Psoas muscle (tissue), 8 donors: ENCODE measurements around the gene SLC8A2. TPM values are rescaled to one million over a fixed set of nuclear protein-coding genes. Genes with fewer than 3 reads are reported as not detected.

Source experiments
- ATAC-seq, 4 donors: fragments of 200-7000 bp; cut with Tn5 transposase; one replicate each; pipeline ENCODE4 v1.9.1; 2020; ENCODE audit warnings: moderate library complexity in 3 of 4, mild to moderate bottlenecking in 2 of 4
- DNase-seq, 2 donors: peaks; one replicate each; pipeline ENCODE4 v3.0.0-alpha.2; 2020
- H3K27ac ChIP-seq: fragments of 200-600 bp; one replicate; pipeline ENCODE4 v1.8.0; 2022
- H3K27me3 ChIP-seq, 3 donors: fragments of 200-600 bp in 1 of 3; one replicate each; pipeline versions ENCODE4 v1.6.1 to v1.8.0; 2013 to 2022; ENCODE audit warnings: low read length in 2 of 3, mild to moderate bottlenecking in 2 of 3, moderate library complexity in 1 of 3; ENCODE audit not compliant: insufficient read depth in 3 of 3
- H3K36me3 ChIP-seq, 2 donors: fragments of 200-600 bp in 1 of 2; one replicate each; pipeline versions ENCODE4 v1.6.1 to v1.8.0; 2013 to 2022; ENCODE audit warnings: low read depth in 1 of 2, mild to moderate bottlenecking in 1 of 2, moderate library complexity in 1 of 2; ENCODE audit not compliant: insufficient read depth in 1 of 2
- H3K4me1 ChIP-seq: fragments of 200-600 bp; one replicate; pipeline ENCODE4 v1.8.0; 2022
- H3K4me3 ChIP-seq: fragments of 200-600 bp; one replicate; pipeline ENCODE4 v1.8.0; 2022; ENCODE audit warnings: mild to moderate bottlenecking
- H3K9me3 ChIP-seq: fragments of 200-600 bp; one replicate; pipeline ENCODE4 v1.8.0; 2022
- WGBS, 3 donors: extraction: QIAGEN DNeasy Blood & Tissue Kit; methylation state at CpG; one replicate each; pipeline versions ENCODE4 v1.1.6 to v1.1.7; 2013; 5-methylcytosine and 5-hydroxymethylcytosine counted together
- intact Hi-C, 2 donors: fragments of 100-400 bp; cut with DNase I; formaldehyde crosslinking; loops; one replicate each; pipeline versions ENCODE4 v1.11.0 to v1.14.2; 2022
- polyA plus RNA-seq, 3 donors: library from polyadenylated mRNA; stranded (reverse); fragments of 200-250 nt; gene quantifications; one replicate each; pipeline ENCODE4 v1.2.3, GENCODE V29; 2013
- total RNA-seq, 4 donors: library from RNA; stranded (reverse); fragmentation: NEBNext Ultra II Directional in 2 of 4; extraction: Animal tissue kit (Norgen Biotek cat#: 25700) in 2 of 4; gene quantifications; one replicate each; pipeline versions ENCODE4 v1.2.1 to v1.2.4, GENCODE V29; 2021 to 2023
- TF ChIP-seq, protein P1 (sequence below): fragments of 200-600 bp; IDR thresholded peaks from one replicate; pipeline ENCODE4 v1.8.0; 2022; ENCODE audit warnings: antibody characterized with exemption
- donor health status: healthy with polysubstance abuse.
- donor health status: DM: no; HTN: no; CAD: no; lungs with moderate emphysema.
- donor health status: Bipolar disorder and iron deficiency.
- donor health status: healthy.
- donor health status: DM: yes; HTN: yes; CAD: no.
- donor health status: DM: no; HTN: no; CAD: no.
- donor health status: DM: no; HTN: no; CAD: no.
- donor health status: DM: yes; HTN: yes; CAD: no.

The SLC8A2 gene
- total and polyA plus RNA-seq, 7 donors: 0.12 to 0.54 (median 0.19) TPM; not detected in 1

DNA sequence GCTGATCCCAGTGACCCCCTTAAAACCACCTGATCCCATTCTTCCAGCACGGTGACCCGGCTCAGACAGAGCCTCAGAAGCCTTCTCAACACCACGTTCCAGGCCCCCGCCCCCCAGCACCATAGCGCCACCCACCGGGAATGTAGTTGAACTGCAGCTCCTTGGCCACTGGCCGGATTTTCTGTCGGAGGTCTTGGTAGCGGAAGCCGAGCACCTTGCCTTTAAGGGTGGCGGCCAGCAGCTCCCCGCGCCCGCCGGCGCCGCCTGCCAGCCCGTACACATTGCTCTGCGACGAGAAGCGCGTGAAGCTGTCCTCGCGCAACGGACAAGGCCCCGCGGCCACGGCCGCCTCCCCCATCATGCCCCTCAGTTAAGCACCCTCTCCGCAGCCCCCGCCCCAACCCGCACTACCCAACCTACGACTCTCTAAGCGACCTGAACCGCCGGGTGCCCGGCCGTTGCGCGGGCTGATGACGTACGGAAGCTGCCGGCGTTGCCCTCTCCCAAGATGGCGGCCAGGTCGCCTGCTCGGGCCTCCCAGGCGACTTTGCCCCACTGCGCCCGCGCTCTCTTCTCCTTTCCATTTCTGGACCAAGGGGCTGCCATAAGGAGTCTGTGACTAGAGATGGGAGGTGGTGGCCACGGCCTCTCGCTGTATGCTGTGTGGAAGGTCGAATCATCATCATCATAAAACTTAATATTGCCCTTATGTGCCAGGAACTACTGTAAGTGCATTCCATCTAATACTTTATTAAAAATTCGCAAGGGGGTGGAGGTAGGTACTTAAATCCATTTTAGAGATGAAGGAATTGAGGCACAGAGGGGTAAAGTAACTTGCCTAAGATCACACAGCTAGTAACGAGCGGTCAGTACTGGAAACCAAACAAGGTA is 12.4 kb upstream of the SLC8A2 start, which contains the start of gene KPTN:
KPTN (minus strand) TSS at position 420 of the 891 bp plus-strand sequence; CDS start at position 361, 59 bp downstream.
- Histone ChIP-seq H3K27me3 (no peaks in the 10 kb centered on the region), H3K4me3 (peak within 1 kb of the TSS; percentile 66), H3K27ac (peak within 1 kb of the TSS; percentile 92), H3K9me3 (no peaks in the 10 kb centered on the region), H3K36me3 (peaks cover 0 to 25% of the 10 kb centered on the region in 2 donors), H3K4me1 (peaks cover 7% of the 10 kb centered on the region)
- TF ChIP-seq, protein P1, sequence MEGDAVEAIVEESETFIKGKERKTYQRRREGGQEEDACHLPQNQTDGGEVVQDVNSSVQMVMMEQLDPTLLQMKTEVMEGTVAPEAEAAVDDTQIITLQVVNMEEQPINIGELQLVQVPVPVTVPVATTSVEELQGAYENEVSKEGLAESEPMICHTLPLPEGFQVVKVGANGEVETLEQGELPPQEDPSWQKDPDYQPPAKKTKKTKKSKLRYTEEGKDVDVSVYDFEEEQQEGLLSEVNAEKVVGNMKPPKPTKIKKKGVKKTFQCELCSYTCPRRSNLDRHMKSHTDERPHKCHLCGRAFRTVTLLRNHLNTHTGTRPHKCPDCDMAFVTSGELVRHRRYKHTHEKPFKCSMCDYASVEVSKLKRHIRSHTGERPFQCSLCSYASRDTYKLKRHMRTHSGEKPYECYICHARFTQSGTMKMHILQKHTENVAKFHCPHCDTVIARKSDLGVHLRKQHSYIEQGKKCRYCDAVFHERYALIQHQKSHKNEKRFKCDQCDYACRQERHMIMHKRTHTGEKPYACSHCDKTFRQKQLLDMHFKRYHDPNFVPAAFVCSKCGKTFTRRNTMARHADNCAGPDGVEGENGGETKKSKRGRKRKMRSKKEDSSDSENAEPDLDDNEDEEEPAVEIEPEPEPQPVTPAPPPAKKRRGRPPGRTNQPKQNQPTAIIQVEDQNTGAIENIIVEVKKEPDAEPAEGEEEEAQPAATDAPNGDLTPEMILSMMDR: peak; percentile 78
- ATAC-seq: peak; percentile 89 to 94 (median 92)
- intact Hi-C loops: loop anchor here in 1 of 2 donors (5.0 kb wide), 1 partner anchor 47 kb away; no protein-coding TSS in a partner anchor
- peak; percentile 91 to 95 for DNase-seq
- WGBS, 3 donors: 2% methylated on average over 54 to 57 of the region's 57 CpGs

DNA sequence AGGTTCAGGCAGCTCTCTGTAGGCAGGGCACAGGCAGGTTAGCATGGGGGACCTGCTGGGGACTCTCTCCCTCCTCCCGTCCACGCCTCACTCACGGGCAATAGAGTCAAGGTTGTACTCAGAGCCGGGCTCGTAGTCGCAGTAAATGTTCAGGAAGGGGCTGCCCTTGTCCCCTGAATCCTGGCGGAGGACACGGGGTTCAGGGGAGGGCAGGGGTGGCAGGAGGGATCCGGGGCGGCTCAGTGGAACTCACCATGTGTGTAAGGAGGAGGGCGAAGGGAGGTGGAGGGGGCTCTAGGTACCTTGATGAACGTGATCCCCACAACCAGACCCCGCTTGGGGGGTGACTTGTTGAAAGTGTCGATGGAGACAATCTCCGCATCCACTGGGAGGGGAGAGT is 11.5 kb upstream of the SLC8A2 start:
- Histone ChIP-seq H3K4me3 (peak overlapping the region; percentile 66), H3K27me3 (no peaks in the 10 kb centered on the region), H3K4me1 (peaks cover 7% of the 10 kb centered on the region), H3K9me3 (no peaks in the 10 kb centered on the region), H3K27ac (peak overlapping the region; percentile 92), H3K36me3 (peaks cover 0 to 19% of the 10 kb centered on the region in 2 donors)
- peak in 1 of 2 donors; percentile 52 for DNase-seq
- no peak for ATAC-seq
- TF ChIP-seq, protein P1: no peak
- 84 to 91% (median 86%) methylated on average over 15 of the region's 15 CpGs for WGBS, 3 donors
- intact Hi-C loops: loop anchor here in 1 of 2 donors (5.0 kb wide), 1 partner anchor 46 kb away; no protein-coding TSS in a partner anchor

DNA sequence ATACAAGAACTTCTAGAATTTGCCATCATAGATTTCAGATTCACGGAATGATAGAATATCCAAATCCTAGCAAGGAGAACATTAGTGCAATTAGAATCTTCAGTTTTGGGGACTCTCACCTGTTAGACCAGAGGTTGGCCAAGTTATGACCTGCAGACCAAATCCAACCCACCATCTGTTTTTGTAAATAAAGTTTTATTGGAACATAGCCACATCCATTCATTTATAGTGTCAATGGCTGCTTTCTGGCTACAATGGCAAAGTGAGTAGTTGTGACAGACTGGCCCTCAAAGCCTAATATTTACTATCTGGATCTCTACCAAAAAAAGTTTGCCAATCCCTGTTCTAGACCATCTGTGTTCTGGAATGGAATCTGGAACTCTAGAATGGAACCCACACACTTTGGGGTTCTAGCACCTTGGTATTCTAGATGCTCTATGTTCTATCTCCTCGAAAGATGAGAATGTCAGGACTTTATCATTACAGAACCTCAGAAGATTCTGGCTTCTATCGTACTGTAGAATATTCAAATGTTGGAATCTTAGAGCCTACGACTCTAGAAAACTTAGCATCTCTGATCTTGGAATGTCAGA is 9.9 kb upstream of the SLC8A2 start:
- no peak overlapping the region for H3K27ac ChIP-seq
- H3K4me3 ChIP-seq: no peak overlapping the region
- H3K9me3 ChIP-seq: no peaks in the 10 kb centered on the region
- peaks cover 0 to 8% of the 10 kb centered on the region in 2 donors for H3K36me3 ChIP-seq
- TF ChIP-seq, protein P1: no peak
- 93 to 96% (median 95%) methylated on average over 4 of the region's 4 CpGs for WGBS, 3 donors
- H3K4me1 ChIP-seq: peaks cover 7% of the 10 kb centered on the region
- intact Hi-C loops: loop anchor here in 1 of 2 donors (5.0 kb wide), 1 partner anchor 44 kb away; no protein-coding TSS in a partner anchor
- DNase-seq (no peak), ATAC-seq (no peak)
- no peaks in the 10 kb centered on the region for H3K27me3 ChIP-seq

DNA sequence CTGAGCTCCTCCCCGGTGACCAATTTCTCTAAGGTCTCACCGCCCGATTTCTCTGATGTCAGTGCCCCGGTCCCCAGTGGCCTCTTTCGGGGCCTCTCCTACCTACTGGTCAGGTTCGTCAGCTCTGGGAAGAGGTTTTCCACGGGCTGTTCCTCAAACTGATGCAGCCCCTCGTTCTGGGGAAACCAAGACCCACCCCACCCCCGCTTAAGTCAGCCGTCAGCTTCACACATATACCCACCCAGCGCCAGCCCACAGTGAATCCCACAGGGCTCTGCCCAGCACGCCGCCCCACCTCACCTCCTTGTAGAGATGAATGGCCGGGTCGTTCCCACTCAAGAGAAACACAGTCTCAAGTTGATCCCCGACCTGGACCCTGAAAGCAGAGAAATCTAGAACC is 9.0 kb upstream of the SLC8A2 start:
- H3K4me1 ChIP-seq: peaks cover 7% of the 10 kb centered on the region
- WGBS, 3 donors: 78 to 82% (median 81%) methylated on average over 16 of the region's 16 CpGs
- intact Hi-C loops: loop anchor here in 1 of 2 donors (5.0 kb wide), 1 partner anchor 43 kb away; no protein-coding TSS in a partner anchor

More for the DNA sequence above, 9.0 kb upstream of the SLC8A2 start:
- TF ChIP-seq, protein P1: no peak
- H3K27ac ChIP-seq: no peak overlapping the region
- ATAC-seq (no peak), DNase-seq (peak in 1 of 2 donors; percentile 32)
- H3K27me3 ChIP-seq: no peaks in the 10 kb centered on the region
- peaks cover 0 to 5% of the 10 kb centered on the region in 2 donors for H3K36me3 ChIP-seq
- H3K4me3 ChIP-seq: no peak overlapping the region
- no peaks in the 10 kb centered on the region for H3K9me3 ChIP-seq
